Right atrium auricular region (tissue), 2 donors: ENCODE results near the gene P4HTM. TPM values are rescaled to one million over a fixed set of nuclear protein-coding genes. Genes with fewer than 3 reads are reported as not detected.

Experiments used
- DNase-seq: peaks from one replicate; pipeline ENCODE4 v3.0.0-alpha.2; 2019; ENCODE audit warnings: low spot score
- H3K27ac ChIP-seq, 2 donors: fragments of 200-600 bp; sonication (generic); 1 replicate in 1 of 2; 2 replicates in 1 of 2; pipeline ENCODE4 v1.5.1; 2016 to 2019
- H3K27me3 ChIP-seq, 2 donors: fragments of 200-600 bp; sonication (generic); one replicate each; pipeline versions ENCODE4 v1.5.1 to v1.6.0; 2017 to 2019
- H3K36me3 ChIP-seq: fragments of 200-600 bp; sonication (generic); one replicate; pipeline ENCODE4 v1.5.1; 2016
- H3K4me1 ChIP-seq, 2 donors: fragments of 200-600 bp; sonication (generic); one replicate each; pipeline versions ENCODE4 v1.5.1 to v1.6.0; 2017 to 2019
- H3K4me3 ChIP-seq, 2 donors: fragments of 200-600 bp; sonication (generic); 1 replicate in 1 of 2; 2 replicates in 1 of 2; pipeline ENCODE4 v1.5.1; 2017 to 2019; ENCODE audit warnings: mild to moderate bottlenecking in 1 of 2, moderate library complexity in 1 of 2
- H3K9me3 ChIP-seq, 2 donors: fragments of 200-600 bp; sonication (generic); one replicate each; pipeline ENCODE4 v1.5.1; 2019
- total RNA-seq, 2 donors: library from RNA; depleted of rRNA; stranded (reverse); fragments of >200 nt; gene quantifications; one replicate each; pipeline ENCODE4 v1.1.0, GENCODE V29; 2016
- TF ChIP-seq, protein P1 (sequence below), 2 donors: fragments of 200-600 bp; sonication (generic); IDR thresholded peaks; one replicate each; pipeline ENCODE4 v1.5.1; 2019; ENCODE audit warnings: antibody characterized with exemption in 2 of 2

The P4HTM gene
- total RNA-seq, 2 donors from 2014 or later = 40.5 to 45.4 TPM

DNA sequence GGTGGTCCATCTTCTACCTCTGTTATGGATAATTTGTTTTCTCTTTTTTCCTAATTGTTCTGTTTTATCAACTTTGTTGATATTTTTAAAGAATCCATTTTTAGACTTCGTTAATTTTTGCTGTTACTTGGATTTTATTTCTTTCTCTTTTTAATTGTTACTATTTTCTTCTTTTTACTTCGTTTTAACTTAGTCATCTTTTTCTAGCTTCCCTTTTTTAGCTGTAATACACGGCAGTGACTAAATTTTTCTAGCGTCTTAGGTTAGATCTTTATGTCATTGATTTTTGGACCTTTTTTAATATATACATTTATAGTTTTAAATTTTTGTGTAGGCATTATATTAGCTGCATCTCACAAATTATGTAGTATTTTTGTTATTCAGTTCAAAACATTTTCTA lies 38.3 kb upstream of the P4HTM start:
- H3K9me3 ChIP-seq = no peaks in the 10 kb centered on the region
- TF ChIP-seq, protein P1, sequence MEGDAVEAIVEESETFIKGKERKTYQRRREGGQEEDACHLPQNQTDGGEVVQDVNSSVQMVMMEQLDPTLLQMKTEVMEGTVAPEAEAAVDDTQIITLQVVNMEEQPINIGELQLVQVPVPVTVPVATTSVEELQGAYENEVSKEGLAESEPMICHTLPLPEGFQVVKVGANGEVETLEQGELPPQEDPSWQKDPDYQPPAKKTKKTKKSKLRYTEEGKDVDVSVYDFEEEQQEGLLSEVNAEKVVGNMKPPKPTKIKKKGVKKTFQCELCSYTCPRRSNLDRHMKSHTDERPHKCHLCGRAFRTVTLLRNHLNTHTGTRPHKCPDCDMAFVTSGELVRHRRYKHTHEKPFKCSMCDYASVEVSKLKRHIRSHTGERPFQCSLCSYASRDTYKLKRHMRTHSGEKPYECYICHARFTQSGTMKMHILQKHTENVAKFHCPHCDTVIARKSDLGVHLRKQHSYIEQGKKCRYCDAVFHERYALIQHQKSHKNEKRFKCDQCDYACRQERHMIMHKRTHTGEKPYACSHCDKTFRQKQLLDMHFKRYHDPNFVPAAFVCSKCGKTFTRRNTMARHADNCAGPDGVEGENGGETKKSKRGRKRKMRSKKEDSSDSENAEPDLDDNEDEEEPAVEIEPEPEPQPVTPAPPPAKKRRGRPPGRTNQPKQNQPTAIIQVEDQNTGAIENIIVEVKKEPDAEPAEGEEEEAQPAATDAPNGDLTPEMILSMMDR (IDR thresholded peaks at IDR 0.05) = no peak
- no peak overlapping the region for H3K27ac ChIP-seq
- H3K36me3 ChIP-seq = peaks cover 13% of the 10 kb centered on the region
- no peaks in the 10 kb centered on the region for H3K27me3 ChIP-seq
- peaks cover 0 to under 1% of the 10 kb centered on the region in 2 donors for H3K4me1 ChIP-seq
- H3K4me3 ChIP-seq = no peak overlapping the region
- no peak for DNase-seq

- no peak for DNase-seq
- Histone ChIP-seq H3K36me3 (peaks cover 19% of the 10 kb centered on the region), H3K27ac (no peak overlapping the region), H3K4me1 (peaks cover 0 to 7% of the 10 kb centered on the region in 2 donors), H3K27me3 (no peaks in the 10 kb centered on the region), H3K9me3 (no peaks in the 10 kb centered on the region), H3K4me3 (no peak overlapping the region)
- TF ChIP-seq, protein P1 (IDR thresholded peaks at IDR 0.05) = peak; percentile 20 to 58
Observed at GRCh38 chr3:48952510-48953118, 37.4 kb upstream of the P4HTM start.

DNA sequence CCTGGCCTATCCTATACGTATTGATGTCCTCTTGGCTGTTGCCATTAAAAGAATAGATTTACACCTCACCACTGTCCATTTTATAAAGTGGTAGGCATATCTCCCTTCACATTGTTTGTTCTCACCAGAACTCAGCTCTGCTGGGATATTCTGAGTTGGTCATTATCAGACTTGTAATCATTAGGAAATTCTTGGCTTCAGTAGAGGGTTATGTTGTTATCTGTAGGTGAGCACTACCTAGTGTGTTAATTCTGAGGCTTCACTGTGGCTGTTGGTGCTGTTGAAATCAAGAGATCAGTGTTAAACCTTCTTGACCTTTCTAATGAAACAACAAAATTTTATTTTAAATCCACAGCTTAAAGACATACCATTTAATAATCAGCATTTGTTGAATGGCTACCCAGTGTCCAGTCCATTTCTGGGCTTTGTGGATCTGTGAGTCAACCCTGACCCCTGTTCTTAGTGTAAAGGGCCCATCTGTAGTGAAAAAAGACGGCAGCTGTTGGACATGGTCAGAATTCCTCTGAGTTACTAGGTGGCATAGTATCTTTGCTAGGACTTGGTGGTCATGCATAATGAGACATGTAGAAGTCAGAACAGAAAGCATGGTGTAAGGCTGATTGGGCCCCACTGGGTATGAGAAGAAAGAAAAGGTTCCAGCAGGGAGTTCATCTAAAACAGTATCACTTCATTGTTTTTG lies 32.9 kb upstream of the P4HTM start:
- Histone ChIP-seq H3K4me3 (no peak overlapping the region), H3K4me1 (peaks cover 0 to 8% of the 10 kb centered on the region in 2 donors), H3K36me3 (peaks cover 39% of the 10 kb centered on the region), H3K27ac (no peak overlapping the region), H3K27me3 (no peaks in the 10 kb centered on the region), H3K9me3 (no peaks in the 10 kb centered on the region)
- TF ChIP-seq, protein P1 (IDR thresholded peaks at IDR 0.05) = no peak
- no peak for DNase-seq

- Histone ChIP-seq H3K27ac (no peak overlapping the region), H3K27me3 (no peaks in the 10 kb centered on the region), H3K9me3 (no peaks in the 10 kb centered on the region), H3K36me3 (peaks cover 54% of the 10 kb centered on the region), H3K4me3 (no peak overlapping the region), H3K4me1 (peaks cover 0 to 8% of the 10 kb centered on the region in 2 donors)
- no peak for DNase-seq
- TF ChIP-seq, protein P1 (IDR thresholded peaks at IDR 0.05) = no peak
Observed at GRCh38 chr3:48960841-48961413, 29.1 kb upstream of the P4HTM start.

- Histone ChIP-seq H3K27me3 (no peaks in the 10 kb centered on the region), H3K4me1 (peaks cover 0 to 4% of the 10 kb centered on the region in 2 donors), H3K4me3 (no peak overlapping the region), H3K36me3 (peaks cover 63% of the 10 kb centered on the region), H3K9me3 (no peaks in the 10 kb centered on the region), H3K27ac (no peak overlapping the region)
- DNase-seq = no peak
- TF ChIP-seq, protein P1 (IDR thresholded peaks at IDR 0.05) = no peak
Observed at GRCh38 chr3:48962340-48962739, 27.7 kb upstream of the P4HTM start.
